K562 (cell line): ENCODE data around the gene ARHGDIA. TPM values are rescaled to one million over a fixed set of nuclear protein-coding genes. Genes with fewer than 3 reads are reported as not detected.

Source experiments
- ATAC-seq: fragments of 200-7000 bp; cut with Tn5 transposase; 3 replicates; pipeline ENCODE4 v1.9.1; 2020; ENCODE audit warnings: moderate library complexity
- BruUV-seq: library from RNA; stranded (reverse); fragments of 400-500 nt; replicated peaks from 2 replicates; lab custom pipeline; 2021; lab: Mats Ljungman, UMichigan
- CTCF ChIA-PET: fragments of 300-600 bp; formaldehyde crosslinking; extraction: SDS; loops from one replicate; lab custom pipeline; 2021; ENCODE audit warnings: low intra/inter-chr PET ratio; lab: Yijun Ruan, JAX
- POLR2A ChIA-PET: fragments of 300-600, 350-650 bp; sonication (Branson Sonifier 250); formaldehyde crosslinking; extraction: SDS; loops from one replicate; lab custom pipeline; 2021; ENCODE audit warnings: antibody characterized with exemption, inconsistent platforms; lab: Yijun Ruan, JAX
- DNase-seq, 4 experiments: peaks; one replicate each; pipeline versions ENCODE4 v3.0.0 to v3.0.0-alpha.2; 2011 to 2018; ENCODE audit warnings: low spot score in 3 of 4, mixed read lengths in 3 of 4; ENCODE audit errors: extremely low read depth in 1 of 4
- FAIRE-seq: peaks from 2 replicates; lab custom pipeline; 2011; peaks lifted over from hg19 to GRCh38; lab: Jason Lieb, UNC
- H2AFZ ChIP-seq: 2 replicates; pipeline ENCODE4 v1.6.0; 2011; ENCODE audit warnings: low read depth, low read length, control low read depth, inconsistent platforms
- H3K27ac ChIP-seq: fragments of 200-600 bp; 3 replicates; pipeline ENCODE4 v1.8.0; 2011; ENCODE audit warnings: low read depth, mild to moderate bottlenecking, control low read depth, inconsistent platforms, low read length, moderate library complexity, mixed read lengths; ENCODE audit errors: extremely low read depth
- H3K27me3 ChIP-seq, 2 experiments: fragments of 300-600 bp in 1 of 2; 2 replicates in 1 of 2; 3 replicates in 1 of 2; pipeline versions ENCODE4 v1.6.0 to v1.8.0; 2011; ENCODE audit warnings: inconsistent platforms in 2 of 2, low read length in 2 of 2, mild to moderate bottlenecking in 1 of 2, mixed read lengths in 1 of 2, moderate library complexity in 1 of 2; ENCODE audit not compliant: control insufficient read depth in 2 of 2, insufficient read depth in 2 of 2
- H3K36me3 ChIP-seq: fragments of 300-600 bp; 3 replicates; pipeline ENCODE4 v1.8.0; 2011; ENCODE audit warnings: mild to moderate bottlenecking, low read length, inconsistent platforms; ENCODE audit not compliant: control insufficient read depth, insufficient read depth
- H3K4me1 ChIP-seq, 2 experiments: fragments of 200-600 bp in 1 of 2; replicated peaks in 1 of 2; 2 replicates in 1 of 2; 3 replicates in 1 of 2; pipeline versions ENCODE4 v1.5.1 to v1.8.0; 2011; ENCODE audit warnings: inconsistent platforms in 2 of 2, low read length in 2 of 2, mild to moderate bottlenecking in 1 of 2, mixed read lengths in 1 of 2, moderate library complexity in 1 of 2; ENCODE audit not compliant: control insufficient read depth in 2 of 2, insufficient read depth in 2 of 2
- H3K4me2 ChIP-seq: 2 replicates; pipeline ENCODE4 v1.6.1; 2011; ENCODE audit warnings: low read length, control low read depth, inconsistent platforms, mixed read lengths; ENCODE audit not compliant: insufficient read depth
- H3K4me3 ChIP-seq: fragments of 200-600 bp; sonication (generic), shearing (Covaris generic); 2 replicates; pipeline ENCODE4 v1.5.1; 2016; ENCODE audit warnings: control low read depth, inconsistent platforms
- H3K79me2 ChIP-seq: fragments of 200-600 bp; 3 replicates; pipeline ENCODE4 v1.8.0; 2011; ENCODE audit warnings: low read length, inconsistent platforms; ENCODE audit not compliant: control insufficient read depth, insufficient read depth
- H3K9ac ChIP-seq, 2 experiments: 2 replicates each; pipeline versions ENCODE4 v1.6.0 to v1.6.1; 2011; ENCODE audit warnings: low read depth in 2 of 2, low read length in 2 of 2, control low read depth in 1 of 2, inconsistent platforms in 1 of 2, mild to moderate bottlenecking in 1 of 2, mixed read lengths in 1 of 2; ENCODE audit not compliant: insufficient read depth in 1 of 2
- H3K9me1 ChIP-seq: one replicate; pipeline ENCODE4 v1.6.0; 2011; ENCODE audit warnings: inconsistent platforms, mild to moderate bottlenecking, low read length, moderate library complexity; ENCODE audit not compliant: control insufficient read depth, insufficient read depth
- H3K9me3 ChIP-seq: replicated peaks from 2 replicates; pipeline ENCODE4 v1.5.1; 2011; ENCODE audit warnings: low read depth, low read length, inconsistent platforms; ENCODE audit not compliant: control insufficient read depth, insufficient read depth
- H4K20me1 ChIP-seq: replicated peaks from 2 replicates; pipeline ENCODE4 v1.6.1; 2011; ENCODE audit warnings: low read length, inconsistent platforms, mixed read lengths; ENCODE audit not compliant: control insufficient read depth, insufficient read depth
- GMEB1 ChIP-seq: fragments of 250-450 bp; sonication (Bioruptor Pico); IDR thresholded peaks from 2 replicates; pipeline ENCODE4 v1.4.0; 2020; ENCODE audit warnings: mild to moderate bottlenecking
- MECOM ChIP-seq: fragments of 250-450 bp; sonication (Bioruptor Pico); IDR thresholded peaks from 2 replicates; pipeline ENCODE4 v1.8.0; 2022; ENCODE audit warnings: inconsistent platforms
- MGA ChIP-seq: fragments of 450-650 bp; IDR thresholded peaks from 2 replicates; pipeline ENCODE4 v1.6.1; 2016; ENCODE audit warnings: mild to moderate bottlenecking, moderate library complexity
- PRPF4 ChIP-seq: fragments of 200-400 bp; formaldehyde crosslinking; IDR thresholded peaks from one replicate; pipeline ENCODE4 v1.6.1; 2017; ENCODE audit warnings: low read length, low read depth, mild to moderate bottlenecking; ENCODE audit not compliant: insufficient read depth, poor library complexity, severe bottlenecking
- RBFOX2 ChIP-seq: fragments of 200-400 bp; formaldehyde crosslinking; IDR thresholded peaks from 2 replicates; pipeline ENCODE4 v1.6.1; 2017; ENCODE audit warnings: low read depth, mild to moderate bottlenecking, low read length, moderate library complexity
- TCFL5 ChIP-seq: fragments of 250-450 bp; sonication (Bioruptor Pico); conservative IDR thresholded peaks from 2 replicates; pipeline ENCODE4 v1.6.1; 2021; ENCODE audit warnings: mild to moderate bottlenecking, moderate library complexity, matching md5 sums
- WGBS: fragments of 100-300 bp; shearing (Covaris generic); methylation state at CpG from one replicate; pipeline ENCODE4 v1.1.6; 2016; ENCODE audit warnings: low coverage, mixed read lengths; ENCODE audit not compliant: insufficient coverage; ENCODE audit errors: missing lambda C conversion rate; 5-methylcytosine and 5-hydroxymethylcytosine counted together
- in situ Hi-C: fragments of 300-500 bp; cut with MboI; formaldehyde crosslinking; loops from 4 replicates; pipeline ENCODE4 v1.15.0; 2018; ENCODE audit warnings: inconsistent platforms, mixed read lengths
- intact Hi-C: fragments of 100-400 bp; cut with micrococcal nuclease; formaldehyde crosslinking; loops from 2 replicates; pipeline ENCODE4 v1.14.2; 2022
- polyA plus RNA-seq, 8 experiments: library from polyadenylated mRNA; depleted of rRNA in 4 of 8; stranded (reverse) in 5 of 8; unstranded in 3 of 8; fragments of >200 nt; fragmentation: Nextera tagmentation in 2 of 8; fragmentation: Illumina TruSeq in 1 of 8; extraction: Ambion mirVana in 2 of 8; extraction: Trizol in 1 of 8; gene quantifications; 2 replicates each; pipeline versions ENCODE4 v1.2.1 to v1.2.3, GENCODE V29; 2011 to 2014; ENCODE audit warnings: inconsistent platforms in 1 of 8, missing spikeins in 1 of 8
- total RNA-seq, 7 experiments: library from RNA; depleted of rRNA in 6 of 7; stranded (reverse); fragments of >200 nt in 6 of 7; fragmentation: Illumina TruSeq in 2 of 7; extraction: Trizol in 2 of 7; gene quantifications; 2 replicates each; pipeline versions ENCODE4 v1.2.1 to v1.2.3, GENCODE V29; 2011 to 2021; ENCODE audit warnings: low replicate concordance in 1 of 7

The ARHGDIA gene
- total and polyA plus RNA-seq, 9 of the 15 experiments (the other 6 are each of a cell fraction or from before 2014, with no cell fraction given), result 9.6 to 340 (median 97.6) TPM

GRCh38 chr17:81863833-81864768, 7.0 kb downstream of the ARHGDIA start:
- in situ Hi-C loops, result loop anchor here (5.0 kb wide), 1 partner anchor 132 kb away; no protein-coding TSS in a partner anchor
- H4K20me1 ChIP-seq, result peaks cover 37% of the 10 kb centered on the region
- no peak for TF ChIP-seq GMEB1 (CRISPR knock-in tag)
- TF ChIP-seq RBFOX2, result peak; percentile 35; the same call in 1 of the 2 replicates
- no peak for TF ChIP-seq MECOM (CRISPR knock-in tag)
- TF ChIP-seq MGA, result no peak
- no peak for TF ChIP-seq TCFL5 (CRISPR knock-in tag)
- no peak for TF ChIP-seq PRPF4

More at GRCh38 chr17:81863833-81864768, 7.0 kb downstream of the ARHGDIA start:
- Histone ChIP-seq H3K4me3 (no peak overlapping the region), H3K4me1 (peaks cover 29 to 74% of the 10 kb centered on the region in 2 experiments), H3K9ac (peak overlapping the region; percentile 22 to 82; a peak in 3 of 4 replicates), H3K9me3 (no peaks in the 10 kb centered on the region), H2AFZ (no peak overlapping the region), H3K36me3 (peaks cover 65% of the 10 kb centered on the region), H3K79me2 (peaks cover 66% of the 10 kb centered on the region), H3K9me1 (no peaks in the 10 kb centered on the region), H3K27ac (peak overlapping the region; percentile 23; the same call in 1 of the 3 replicates), H3K4me2 (no peak overlapping the region), H3K27me3 (no peaks in the 10 kb centered on the region)
- 84% methylated on average over 9 of the region's 9 CpGs for WGBS
- FAIRE-seq (peak; percentile 6), ATAC-seq (no peak), DNase-seq (no peak)
- POLR2A ChIA-PET, result interaction anchor here (0.9 to 2.2 kb wide), 9 partner anchors 12 to 142 kb away, joined by 3 to 9 read pairs (median 3); partner anchors contain the start of gene MCRIP1
- CTCF ChIA-PET, result no interaction called here
- BruUV-seq, result no TSS peak
- intact Hi-C loops, result loop anchor here (5.0 kb wide), 1 partner anchor 42 kb away; no protein-coding TSS in a partner anchor
